Epithelial cell of prostate (primary cell): ENCODE results near the gene BMP8B.
"Not testable (repeated sequence)": the region's sequence is repeated elsewhere in the genome, so short reads cannot be mapped to it uniquely, and the experiment has no call there.

Source experiments
- DNase-seq: peaks from one replicate; pipeline ENCODE4 v3.0.0-alpha.2; 2011; ENCODE audit warnings: low read depth, low spot score
- H3K27ac ChIP-seq: fragments of 450-650 bp; 2 replicates; pipeline ENCODE4 v1.5.1; 2017; ENCODE audit warnings: mild to moderate bottlenecking

Gene BMP8B

GRCh38 chr1:39782103-39782502 is 6.6 kb downstream of the BMP8B start:
- H3K27ac ChIP-seq = no peak overlapping the region
- DNase-seq = no peak

GRCh38 chr1:39781349-39781715 is 7.3 kb downstream of the BMP8B start:
- no peak for DNase-seq
- H3K27ac ChIP-seq = no peak overlapping the region

DNA sequence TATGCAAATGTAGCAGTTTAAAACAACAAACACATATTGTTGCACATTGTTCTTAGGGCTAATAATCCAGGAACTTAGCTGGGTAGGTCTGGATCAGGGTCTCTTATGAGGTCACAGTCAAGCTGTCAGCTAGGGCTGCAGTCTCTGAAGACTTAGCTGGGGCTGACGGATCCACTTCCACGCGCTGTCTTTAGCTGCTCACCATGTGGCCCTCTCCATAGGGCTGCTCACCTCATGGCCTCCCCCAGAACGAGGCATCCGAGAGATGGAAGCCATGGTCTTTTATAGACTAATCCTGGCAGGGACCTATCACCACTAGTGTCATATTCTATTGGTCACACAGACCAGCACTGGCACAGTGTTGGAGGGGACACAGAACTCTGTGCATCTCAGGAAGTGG is 8.8 kb downstream of the BMP8B start:
- no peak overlapping the region for H3K27ac ChIP-seq
- DNase-seq = no peak

DNA sequence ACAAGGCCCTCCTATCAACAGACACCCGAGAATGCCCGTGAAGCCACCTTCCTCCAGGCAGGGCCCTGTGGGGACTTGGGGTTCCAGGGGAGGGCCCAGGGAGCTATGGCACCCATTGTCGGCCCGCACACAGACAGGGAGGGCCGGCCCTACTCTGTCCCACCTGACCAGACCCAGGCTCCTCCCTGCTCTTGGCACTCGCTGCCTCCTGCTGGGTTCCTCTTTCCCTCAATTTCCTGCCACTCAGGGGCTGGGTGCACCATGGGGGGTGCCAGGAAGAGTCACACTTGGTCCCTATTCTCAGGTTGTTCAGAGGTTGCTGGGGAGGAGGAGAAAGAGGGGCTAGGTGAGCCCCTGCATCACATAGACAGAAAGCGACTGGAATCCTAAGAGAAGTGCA is 9.5 kb downstream of the BMP8B start:
- DNase-seq = no peak
- H3K27ac ChIP-seq = no peak overlapping the region

GRCh38 chr1:39778463-39779099 is 10.1 kb downstream of the BMP8B start:
- DNase-seq = not testable (repeated sequence)

DNA sequence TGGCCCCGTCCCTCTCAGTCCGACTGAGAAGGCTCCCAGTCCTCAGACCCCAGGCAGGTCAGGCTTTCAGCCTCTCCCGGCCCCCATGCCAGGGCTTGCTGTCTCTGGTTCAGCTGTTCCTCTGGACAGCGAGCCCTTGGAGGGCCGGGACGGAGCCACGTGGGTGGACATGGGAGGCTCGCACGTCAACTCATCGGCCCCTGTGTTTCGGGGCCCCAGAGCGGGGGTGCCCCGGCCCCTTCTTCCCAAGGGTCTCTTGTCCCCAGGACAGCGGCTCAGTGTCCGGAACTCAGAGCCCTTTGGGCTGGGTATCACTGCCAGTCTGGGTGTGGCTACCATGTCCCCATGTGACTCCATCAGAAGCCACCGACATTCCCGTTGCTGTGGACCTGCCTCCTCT is 10.8 kb downstream of the BMP8B start:
- DNase-seq, H3K27ac ChIP-seq: not testable (repeated sequence)

More at GRCh38 chr1:39778463-39779099, 10.1 kb downstream of the BMP8B start:
- not testable (repeated sequence) for H3K27ac ChIP-seq

DNA sequence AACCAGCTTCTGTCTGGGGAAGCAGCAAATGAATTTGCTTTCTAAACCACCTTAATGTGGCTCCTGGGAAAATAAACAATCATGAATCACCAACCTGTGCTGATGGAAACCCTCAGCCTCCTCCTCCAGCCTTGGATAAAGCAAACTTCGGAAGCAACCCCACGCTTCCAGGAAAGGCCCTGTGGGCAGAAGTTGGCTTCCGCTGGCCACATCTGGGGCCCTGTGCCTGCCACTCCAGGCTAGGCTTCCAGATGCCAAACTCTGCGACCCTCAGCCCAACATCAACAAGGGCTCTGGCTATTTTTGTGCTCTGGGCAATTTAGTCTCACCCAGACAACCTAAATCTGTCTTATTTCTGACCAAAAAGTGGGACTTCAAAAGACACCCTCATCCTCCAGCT is 11.4 kb downstream of the BMP8B start:
- no peak overlapping the region for H3K27ac ChIP-seq
- DNase-seq = no peak

DNA sequence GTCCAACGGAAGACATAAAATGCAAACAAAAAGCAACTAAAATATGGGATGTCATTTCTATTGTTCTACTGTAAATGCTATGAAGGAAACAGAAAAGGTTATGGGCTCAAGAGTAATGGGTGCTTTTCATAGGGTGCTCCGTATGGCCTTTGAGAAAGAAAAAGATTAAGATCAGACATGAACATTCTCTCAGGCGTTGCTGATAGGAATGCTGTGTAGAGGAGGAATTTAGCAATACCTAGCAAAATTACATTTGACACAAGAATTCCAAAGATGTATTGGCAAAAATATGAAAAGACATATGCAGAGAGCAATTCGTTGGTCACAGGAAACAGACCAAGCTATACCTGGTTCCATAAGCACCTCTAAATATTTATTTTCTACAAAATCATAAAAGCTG is 11.8 kb downstream of the BMP8B start:
- no peak for DNase-seq
- no peak overlapping the region for H3K27ac ChIP-seq

- no peak for DNase-seq
- H3K27ac ChIP-seq = no peak overlapping the region
These were observed 12.3 kb downstream of the BMP8B start for GRCh38 chr1:39776400-39776713.

DNA sequence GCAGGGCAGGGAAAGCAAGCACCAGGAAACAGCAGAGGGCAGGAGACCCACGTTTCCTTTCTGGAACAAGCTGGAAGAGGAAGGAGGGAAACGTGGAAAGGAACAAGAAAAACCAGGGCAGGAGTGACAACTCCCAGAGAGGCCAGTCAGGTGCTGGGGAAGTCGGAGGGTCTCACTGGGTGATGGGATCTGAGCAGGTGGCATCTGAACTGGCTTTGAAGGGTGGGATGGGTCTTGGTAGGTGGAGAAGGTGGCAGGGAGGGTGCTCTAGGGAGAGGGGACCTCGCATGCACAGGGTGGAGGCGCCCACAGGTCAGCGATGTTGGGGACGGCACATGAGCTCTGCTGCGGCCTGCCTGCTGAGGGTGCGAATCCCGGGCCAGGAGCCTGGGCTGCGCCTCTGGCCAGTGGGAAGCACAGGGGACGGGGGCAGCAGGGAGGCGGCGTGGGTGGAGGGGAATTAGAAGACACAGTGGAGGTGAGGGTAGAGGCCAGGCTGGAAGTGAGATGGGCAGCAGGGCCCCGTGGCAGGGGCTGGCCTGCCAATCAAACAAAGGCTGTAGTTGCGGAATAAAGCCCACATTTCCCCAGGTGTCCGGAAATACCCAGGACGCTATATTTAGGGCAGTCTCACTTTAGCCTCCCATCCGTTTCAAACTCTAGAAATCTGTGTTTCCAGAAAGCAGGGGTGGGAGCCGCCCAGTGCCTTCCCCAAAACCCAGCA is 12.8 kb downstream of the BMP8B start:
- H3K27ac ChIP-seq, DNase-seq: not testable (repeated sequence)

GRCh38 chr1:39775141-39775540 is 13.5 kb downstream of the BMP8B start:
- not testable (repeated sequence) for DNase-seq, H3K27ac ChIP-seq

- DNase-seq, H3K27ac ChIP-seq: not testable (repeated sequence)
These were observed 15.2 kb downstream of the BMP8B start for GRCh38 chr1:39773369-39773979.

GRCh38 chr1:39771022-39771532 is 17.6 kb downstream of the BMP8B start, which contains the start of gene OXCT2:
TSS of gene OXCT2 (minus strand) at chr1:39771348. CDS start at chr1:39771255, 93 bp downstream.
- H3K27ac ChIP-seq, DNase-seq: not testable (repeated sequence)

- not testable (repeated sequence) for DNase-seq
These were observed 18.3 kb downstream of the BMP8B start for GRCh38 chr1:39770100-39771021.

GRCh38 chr1:39769502-39769901 is 19.2 kb downstream of the BMP8B start:
- DNase-seq, H3K27ac ChIP-seq: not testable (repeated sequence)

More at GRCh38 chr1:39770100-39771021, 18.3 kb downstream of the BMP8B start:
- H3K27ac ChIP-seq = not testable (repeated sequence)

DNA sequence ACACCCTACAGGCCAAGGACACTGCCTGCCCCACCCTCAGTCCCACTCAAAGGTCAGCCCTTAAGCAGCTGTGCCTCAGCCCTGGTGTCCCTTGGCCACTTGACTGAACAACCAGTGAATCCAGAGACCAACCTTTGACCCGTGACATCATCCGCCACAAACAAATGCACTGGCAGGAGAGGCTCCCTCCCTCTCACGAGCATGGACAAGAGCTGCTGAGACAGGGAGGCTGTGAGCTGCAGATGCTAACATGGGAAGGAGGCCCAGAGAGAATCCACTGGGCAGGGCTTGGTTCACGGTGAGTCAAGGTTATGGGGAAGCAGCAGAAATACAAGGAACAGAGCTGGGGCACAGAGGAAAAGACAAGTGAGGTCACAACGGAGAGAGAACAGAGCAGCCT is 22.2 kb downstream of the BMP8B start:
- not testable (repeated sequence) for DNase-seq, H3K27ac ChIP-seq

DNA sequence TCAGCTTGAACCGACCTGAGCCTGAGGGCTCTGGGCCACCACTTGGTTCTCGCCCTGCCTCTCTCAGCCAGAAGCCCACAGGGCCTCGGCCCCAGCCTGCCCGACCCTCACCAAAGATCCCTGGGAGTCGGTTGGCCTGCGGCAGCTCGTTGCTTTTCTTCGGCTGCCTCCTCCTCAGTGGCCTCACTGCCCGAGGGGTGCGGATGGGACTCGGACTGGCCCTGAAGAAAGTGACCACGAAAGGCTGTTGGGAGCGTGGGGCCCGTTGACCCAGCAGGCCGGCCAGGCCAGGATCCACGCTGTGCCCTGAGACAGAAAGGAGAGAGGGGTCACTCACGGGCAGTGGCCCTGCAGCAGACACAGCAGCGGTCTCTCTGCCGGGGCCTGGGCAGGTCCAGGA is 24.2 kb downstream of the BMP8B start:
- not testable (repeated sequence) for H3K27ac ChIP-seq, DNase-seq

GRCh38 chr1:39763619-39764374 is 24.9 kb downstream of the BMP8B start:
- not testable (repeated sequence) for DNase-seq, H3K27ac ChIP-seq
